GM18870 (cell line): ENCODE results near the gene VPS18.

Source experiments
- ATAC-seq: cut with Tn5 transposase; IDR thresholded peaks from one replicate; pipeline ENCODE4 v1.9.1; 2021; ENCODE audit warnings: moderate library complexity; ENCODE audit not compliant: unreplicated experiment

The VPS18 gene

GRCh38 chr15:40900256-40901052 lies 6.2 kb downstream of the VPS18 start:
- ATAC-seq, result no peak

DNA sequence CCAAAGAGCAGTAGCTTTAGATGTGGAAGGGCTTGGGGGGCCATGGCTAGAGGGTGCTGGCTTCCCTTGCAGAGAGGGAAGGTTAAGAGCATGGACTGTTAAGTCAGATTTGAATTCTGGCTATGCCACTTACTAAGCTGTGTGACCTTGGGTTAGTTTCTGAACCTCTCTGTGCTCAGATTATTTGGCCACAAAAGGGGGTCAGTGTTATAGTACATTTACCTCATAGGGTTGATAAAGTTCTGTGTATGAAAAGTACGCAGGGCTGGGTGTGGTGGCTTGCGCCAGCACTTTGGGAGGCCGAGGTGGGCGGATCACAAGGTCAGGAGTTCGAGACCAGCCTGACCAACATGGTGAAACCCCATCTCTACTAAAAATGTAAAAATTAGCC lies 6.8 kb downstream of the VPS18 start:
- no peak for ATAC-seq

DNA sequence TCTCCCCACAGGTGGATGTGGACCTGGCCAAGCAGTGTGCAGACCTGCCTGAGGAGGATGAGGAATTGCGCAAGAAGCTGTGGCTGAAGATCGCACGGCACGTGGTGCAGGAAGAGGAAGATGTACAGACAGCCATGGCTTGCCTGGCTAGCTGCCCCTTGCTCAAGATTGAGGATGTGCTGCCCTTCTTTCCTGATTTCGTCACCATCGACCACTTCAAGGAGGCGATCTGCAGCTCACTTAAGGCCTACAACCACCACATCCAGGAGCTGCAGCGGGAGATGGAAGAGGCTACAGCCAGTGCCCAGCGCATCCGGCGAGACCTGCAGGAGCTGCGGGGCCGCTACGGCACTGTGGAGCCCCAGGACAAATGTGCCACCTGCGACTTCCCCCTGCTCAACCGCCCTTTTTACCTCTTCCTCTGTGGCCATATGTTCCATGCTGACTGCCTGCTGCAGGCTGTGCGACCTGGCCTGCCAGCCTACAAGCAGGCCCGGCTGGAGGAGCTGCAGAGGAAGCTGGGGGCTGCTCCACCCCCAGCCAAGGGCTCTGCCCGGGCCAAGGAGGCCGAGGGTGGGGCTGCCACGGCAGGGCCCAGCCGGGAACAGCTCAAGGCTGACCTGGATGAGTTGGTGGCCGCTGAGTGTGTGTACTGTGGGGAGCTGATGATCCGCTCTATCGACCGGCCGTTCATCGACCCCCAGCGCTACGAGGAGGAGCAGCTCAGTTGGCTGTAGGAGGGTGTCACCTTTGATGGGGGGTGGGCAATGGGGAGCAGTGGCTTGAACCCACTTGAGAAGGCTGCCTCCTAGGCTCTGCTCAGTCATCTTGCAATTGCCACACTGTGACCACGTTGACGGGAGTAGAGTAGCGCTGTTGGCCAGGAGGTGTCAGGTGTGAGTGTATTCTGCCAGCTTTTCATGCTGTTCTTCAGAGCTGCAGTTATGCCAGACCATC lies 8.6 kb downstream of the VPS18 start:
- no peak for ATAC-seq

GRCh38 chr15:40904552-40905201 lies 10.4 kb downstream of the VPS18 start:
- no peak for ATAC-seq

DNA sequence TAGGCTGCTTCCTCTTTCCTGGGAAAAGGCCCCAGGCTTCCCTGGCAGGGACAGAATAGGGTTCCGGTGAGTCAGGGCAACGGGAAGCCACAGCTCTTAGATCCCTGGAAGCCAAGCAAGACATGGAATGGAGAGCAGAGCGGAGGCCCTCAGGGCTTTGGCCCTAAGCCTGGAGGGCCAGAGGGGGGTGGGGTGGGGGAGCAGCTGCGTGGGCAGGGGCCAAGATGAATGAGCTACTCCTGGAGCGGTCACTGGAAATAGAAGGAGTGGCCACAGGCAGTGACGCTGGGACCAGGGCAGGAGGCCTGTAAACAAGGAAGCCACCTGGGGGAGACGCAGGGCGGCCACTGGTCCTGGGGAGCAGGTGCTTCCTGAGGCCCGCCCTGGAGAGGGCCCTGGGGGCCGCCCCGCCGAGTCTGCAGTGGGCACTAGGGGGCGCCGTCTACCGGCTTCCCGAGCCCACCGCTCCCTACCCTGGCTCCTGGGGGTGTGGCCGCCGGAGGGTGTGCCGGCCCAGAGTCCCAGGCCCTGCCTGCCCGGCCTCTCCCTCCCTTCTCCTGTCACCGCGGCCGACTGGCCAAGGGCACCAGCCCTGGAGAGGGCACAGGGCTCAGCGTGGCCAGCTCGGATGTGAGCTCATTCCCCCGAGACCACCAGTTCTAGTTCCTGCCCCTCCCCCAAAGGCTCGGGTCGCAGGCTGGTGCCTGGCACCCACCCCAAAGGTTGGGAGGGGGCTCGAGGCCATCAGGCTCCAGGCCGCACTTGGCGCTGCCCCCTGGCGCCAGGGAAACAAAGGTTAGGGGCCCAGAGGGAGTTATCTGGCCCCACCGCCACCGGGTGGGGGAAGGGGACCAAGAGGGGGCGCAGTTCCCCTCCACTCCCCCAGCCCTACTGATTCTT lies 12.1 kb downstream of the VPS18 start:
- ATAC-seq, result no peak

DNA sequence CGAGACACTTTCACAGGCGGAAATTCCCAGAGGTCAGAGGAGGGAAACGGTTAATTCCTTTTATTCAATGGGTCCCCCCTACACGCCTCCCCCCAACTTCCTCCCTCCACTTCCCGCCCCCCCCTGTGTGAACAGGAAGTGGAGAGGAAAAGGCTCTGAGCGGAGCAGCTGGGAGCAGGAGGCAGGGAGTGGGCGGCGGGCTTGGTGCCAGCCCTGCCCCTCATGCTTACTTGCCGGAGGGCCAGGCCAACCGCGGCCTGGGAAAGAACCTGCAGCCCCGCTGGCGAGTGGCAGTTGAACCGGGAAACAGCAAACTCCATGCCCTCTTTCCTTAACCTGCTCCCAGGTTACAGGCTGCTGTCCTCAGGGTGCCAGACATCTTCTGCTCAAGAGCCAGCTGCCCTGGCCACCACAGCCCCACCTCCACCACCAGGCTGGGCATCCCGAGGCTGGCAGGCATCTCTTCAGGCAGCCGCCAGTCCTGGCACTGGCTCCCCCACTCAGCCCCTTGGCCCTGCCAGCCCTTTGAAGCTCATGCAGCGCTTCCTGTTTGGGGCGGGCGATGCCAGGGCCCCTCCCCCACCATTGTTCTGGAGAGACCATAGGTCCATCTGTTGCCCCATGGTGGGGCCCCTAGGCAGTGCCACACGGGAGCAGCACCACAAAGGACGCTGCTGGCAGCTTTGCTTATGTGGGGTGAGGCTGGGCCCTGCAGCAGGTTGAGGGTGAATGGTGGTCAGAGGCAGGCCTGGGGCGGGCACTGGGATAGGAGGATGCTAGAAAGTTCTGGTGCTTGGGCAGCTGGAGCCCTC lies 12.9 kb downstream of the VPS18 start:
- no peak for ATAC-seq

DNA sequence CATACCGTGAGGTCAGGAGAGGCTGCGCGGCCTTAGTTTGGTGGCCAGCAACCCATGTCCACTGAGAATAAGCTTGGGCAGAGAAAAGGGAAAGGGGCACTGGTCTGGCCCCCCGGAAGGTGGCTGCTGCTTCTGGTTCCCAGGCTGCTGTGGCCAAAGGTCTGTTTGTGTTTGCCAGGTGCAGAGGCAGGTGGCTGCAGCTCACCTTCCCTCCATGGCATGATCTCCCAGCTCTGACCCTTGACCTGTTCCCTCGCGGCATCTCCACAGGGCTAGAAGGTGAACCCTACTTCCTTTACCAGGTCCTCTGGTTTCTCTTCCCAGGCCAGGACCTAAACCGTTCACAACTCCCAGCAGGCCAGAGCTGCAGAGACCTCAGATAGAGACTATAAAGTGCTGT lies 13.8 kb downstream of the VPS18 start:
- ATAC-seq, result no peak

DNA sequence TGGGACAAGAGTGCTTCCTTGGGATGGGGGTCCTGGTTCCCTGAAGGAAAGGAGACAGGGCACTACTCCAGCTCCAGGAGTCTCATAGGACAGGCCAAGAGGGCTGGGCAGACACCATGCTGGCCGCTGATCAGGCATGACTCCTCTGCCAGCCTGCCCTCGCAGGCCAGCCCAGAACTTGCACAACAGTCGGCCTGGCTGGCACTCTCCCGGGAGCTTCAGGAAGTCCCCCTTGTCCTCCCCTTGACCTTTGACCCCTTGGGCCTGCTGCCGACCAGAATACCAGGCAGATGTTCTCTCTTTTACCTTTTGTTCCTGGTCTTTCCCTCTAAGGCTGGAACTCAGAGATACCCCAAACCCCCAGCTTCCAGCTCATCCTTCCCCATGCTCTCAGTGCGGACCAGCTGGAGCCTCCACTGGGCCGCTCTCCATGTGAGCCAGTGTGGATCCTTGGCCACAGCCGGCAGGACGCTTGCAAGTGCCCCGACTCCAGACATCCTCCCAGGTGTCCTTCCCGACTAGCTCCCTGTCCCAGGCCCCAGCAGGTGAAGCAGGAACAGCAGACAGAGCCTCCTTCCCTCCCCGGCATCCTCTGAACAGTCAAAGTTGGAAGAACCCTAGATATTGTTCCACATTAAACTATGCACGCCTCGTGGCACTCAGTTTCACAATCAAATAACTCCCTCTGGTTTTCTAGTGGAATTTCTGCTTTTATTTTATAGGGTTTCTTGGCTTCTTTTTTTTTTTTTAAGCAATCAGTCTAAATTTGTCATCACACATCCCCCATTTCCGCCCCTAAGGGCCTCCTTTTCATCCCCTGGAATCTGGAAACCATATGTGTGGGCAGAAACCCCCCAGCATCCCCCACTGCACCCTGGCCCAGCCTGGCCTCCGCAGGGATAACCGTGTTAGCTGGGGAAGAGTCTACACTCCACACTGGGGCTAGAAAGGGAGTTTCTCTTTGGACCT lies 15.7 kb downstream of the VPS18 start:
- no peak for ATAC-seq

DNA sequence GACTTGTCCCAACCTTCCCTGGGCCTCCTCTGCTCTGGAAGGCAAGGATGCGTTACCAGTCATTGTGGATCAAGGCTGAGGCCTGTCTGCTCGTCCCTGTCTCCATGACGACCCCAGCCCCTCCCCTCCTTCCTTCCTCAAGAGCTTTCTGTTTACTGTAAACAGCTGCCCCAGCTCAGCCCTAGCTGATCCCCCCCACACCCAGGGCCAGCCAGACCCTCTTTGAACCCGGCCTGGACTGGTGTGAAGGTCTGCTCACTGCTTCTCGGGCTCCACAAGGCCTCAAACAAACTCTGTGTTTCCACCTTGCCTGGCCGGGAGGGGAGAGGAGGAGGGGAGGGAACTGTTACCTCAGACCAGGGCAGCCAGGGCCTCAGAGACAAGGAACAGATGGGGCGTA lies 16.9 kb downstream of the VPS18 start:
- no peak for ATAC-seq

DNA sequence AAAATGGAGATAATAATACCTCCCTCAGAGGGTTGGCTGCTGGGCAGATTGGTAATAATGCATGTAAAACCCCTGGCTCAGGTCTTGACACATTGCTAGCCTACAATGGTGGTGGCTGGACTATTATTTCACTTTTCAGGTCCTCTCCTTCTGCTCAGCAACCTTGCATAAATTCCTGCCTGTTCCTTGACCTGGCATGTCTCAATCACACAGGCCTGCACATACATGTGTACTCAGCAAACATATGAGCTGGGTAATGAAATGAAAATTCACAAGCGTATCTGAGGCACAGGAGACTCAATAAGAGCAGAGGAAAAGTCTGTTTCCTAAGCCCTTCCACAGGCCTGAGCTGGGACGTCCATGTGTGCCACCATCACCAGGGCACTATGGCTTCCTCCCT lies 17.4 kb downstream of the VPS18 start:
- ATAC-seq, result no peak

DNA sequence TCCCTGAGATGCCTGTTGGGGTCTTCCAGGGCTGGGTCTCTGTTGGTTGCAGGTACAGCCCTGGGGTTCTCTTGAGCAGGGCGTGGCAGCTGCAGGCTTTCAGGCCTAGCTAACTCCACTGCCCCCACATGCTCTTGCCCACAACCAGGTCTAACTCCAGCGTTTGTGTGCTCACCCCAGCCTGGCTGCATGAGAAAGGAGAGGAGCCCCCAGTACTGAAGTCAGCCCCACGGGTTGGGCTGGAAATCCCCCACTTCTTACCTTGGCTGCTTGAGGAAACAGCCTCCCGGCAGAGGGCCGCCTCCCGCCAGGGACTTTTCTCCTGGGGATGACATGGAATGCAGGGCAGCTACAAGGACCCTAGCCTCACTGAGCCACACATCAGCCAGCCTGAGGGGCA lies 18.2 kb downstream of the VPS18 start:
- no peak for ATAC-seq

DNA sequence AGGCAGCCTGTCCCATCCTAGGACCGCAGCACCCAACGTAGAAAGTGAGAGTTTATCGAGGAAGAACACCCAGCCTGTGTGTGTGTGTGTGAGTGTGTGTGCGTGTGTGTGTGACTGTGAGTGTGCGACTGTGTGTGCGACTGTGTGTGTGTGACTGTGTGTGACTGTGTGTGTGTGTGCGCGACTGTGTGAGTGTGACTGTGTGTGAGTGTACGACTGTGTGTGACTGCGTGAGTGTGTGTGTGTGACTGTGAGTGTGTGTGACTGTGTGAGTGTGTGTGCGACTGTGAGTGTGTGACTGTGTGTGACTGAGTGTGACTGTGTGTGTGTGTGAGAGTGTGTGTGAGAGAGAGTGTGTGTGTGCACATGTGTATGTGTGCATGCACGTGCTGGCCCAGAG lies 19.8 kb downstream of the VPS18 start:
- ATAC-seq, result no peak

GRCh38 chr15:40914486-40914885 lies 20.2 kb downstream of the VPS18 start:
- no peak for ATAC-seq

DNA sequence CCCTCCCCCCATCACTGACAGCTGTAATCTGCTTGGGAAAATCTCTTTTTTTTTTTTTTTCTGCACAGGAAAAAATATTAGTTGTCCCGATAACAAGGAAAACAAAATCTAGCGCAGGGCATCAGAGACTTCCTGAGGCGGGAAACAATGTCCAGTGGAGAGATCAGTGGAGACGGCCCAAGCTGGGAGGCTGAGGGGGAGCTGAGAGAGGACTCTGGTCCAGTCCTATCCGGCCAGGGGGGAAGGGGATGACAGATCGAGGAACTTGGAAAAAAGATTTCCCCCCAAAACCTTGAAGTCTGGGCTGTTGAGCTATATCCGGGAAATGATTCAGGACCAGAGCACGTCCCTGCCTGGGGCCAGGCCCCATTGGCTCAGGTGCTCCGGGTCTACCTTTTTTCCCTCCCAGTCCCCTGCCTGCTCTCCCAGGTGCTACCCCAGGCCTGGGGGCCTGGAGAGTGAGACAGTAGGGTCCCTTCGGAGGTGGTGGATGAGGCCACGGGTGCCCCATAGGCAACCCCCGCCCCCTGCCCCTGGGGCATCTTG lies 20.9 kb downstream of the VPS18 start:
- ATAC-seq, result no peak

GRCh38 chr15:40915679-40916078 lies 21.4 kb downstream of the VPS18 start:
- no peak for ATAC-seq

DNA sequence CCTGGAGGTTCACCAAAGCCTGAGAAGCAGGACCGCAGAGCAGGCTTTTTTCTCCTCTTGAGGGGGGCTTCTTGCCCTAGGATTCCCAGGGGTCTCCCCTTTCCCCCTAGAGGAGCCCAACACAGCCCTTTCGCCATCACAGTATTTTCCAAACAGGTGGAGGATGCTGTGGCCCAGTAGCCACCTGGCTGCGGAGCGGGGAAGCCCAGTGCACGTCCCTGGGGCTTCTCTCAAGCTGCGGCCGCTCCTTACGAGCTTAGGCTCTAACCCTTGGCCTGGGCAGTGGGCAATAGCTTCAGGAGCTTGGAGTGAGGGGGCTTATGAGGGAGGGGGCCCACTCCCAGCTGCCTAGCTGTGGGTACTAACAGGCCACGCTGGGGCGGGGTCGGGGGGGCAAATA lies 23.3 kb downstream of the VPS18 start:
- ATAC-seq, result no peak

- ATAC-seq, result no peak
Observed at GRCh38 chr15:40918146-40918798, 24.0 kb downstream of the VPS18 start.
